ACC112 (cell line): ENCODE data around the gene MFSD6.

Experiments
- H2AFZ ChIP-seq: fragments of 200-600 bp; sonication (generic); one replicate; pipeline ENCODE4 v1.6.0; 2017; ENCODE audit warnings: antibody characterized with exemption, low read length; ENCODE audit not compliant: unreplicated experiment
- H3K27ac ChIP-seq: fragments of 200-600 bp; sonication (generic); 2 replicates; pipeline ENCODE4 v1.5.1; 2014; ENCODE audit warnings: low read depth, mild to moderate bottlenecking, antibody characterized with exemption, low read length, moderate library complexity
- H3K27me3 ChIP-seq: fragments of 200-600 bp; sonication (generic); 2 replicates; pipeline ENCODE4 v1.6.1; 2014; ENCODE audit warnings: mild to moderate bottlenecking, antibody characterized with exemption, low read length, moderate library complexity, mixed read lengths; ENCODE audit not compliant: insufficient read depth
- H3K36me3 ChIP-seq: fragments of 200-600 bp; sonication (generic); 2 replicates; pipeline ENCODE4 v1.6.1; 2016; ENCODE audit warnings: mild to moderate bottlenecking, antibody characterized with exemption, low read length, moderate library complexity, mixed read lengths; ENCODE audit not compliant: insufficient read depth
- H3K4me1 ChIP-seq: fragments of 200-600 bp; sonication (generic); one replicate; pipeline ENCODE4 v1.6.1; 2016; ENCODE audit warnings: low read length, mixed read lengths; ENCODE audit not compliant: insufficient read depth, unreplicated experiment, control insufficient read depth
- H3K4me3 ChIP-seq: fragments of 200-600 bp; sonication (generic); 2 replicates; pipeline ENCODE4 v1.5.1; 2014; ENCODE audit warnings: mild to moderate bottlenecking, low read depth, low read length
- H3K79me2 ChIP-seq: fragments of 200-600 bp; sonication (generic); one replicate; pipeline ENCODE4 v1.6.0; 2016; ENCODE audit warnings: low read length; ENCODE audit not compliant: control insufficient read depth, unreplicated experiment, insufficient read depth

Gene MFSD6

DNA sequence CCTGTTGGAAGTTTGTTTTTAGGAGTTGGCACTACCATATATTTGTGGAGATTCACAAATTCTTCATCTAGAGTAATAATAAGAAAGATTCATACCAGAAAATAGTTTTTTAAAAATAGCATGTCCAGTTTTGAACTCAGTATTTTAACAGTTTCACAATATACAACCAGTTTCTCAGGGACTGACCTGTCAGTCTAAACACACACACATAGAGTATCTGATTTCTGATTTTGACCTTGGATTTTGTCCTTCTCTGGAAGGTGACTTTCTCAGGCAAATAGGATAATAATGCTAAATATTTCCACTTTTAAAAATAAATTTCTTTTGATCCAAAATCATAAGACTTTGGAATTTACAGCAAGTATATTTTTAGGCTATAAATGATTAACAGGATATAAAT lies 32.0 kb downstream of the MFSD6 start:
- Histone ChIP-seq H3K4me3 (no peak overlapping the region), H3K36me3 (no peaks in the 10 kb centered on the region), H3K4me1 (no peaks in the 10 kb centered on the region), H3K79me2 (no peaks in the 10 kb centered on the region), H3K27ac (no peak overlapping the region), H3K27me3 (no peaks in the 10 kb centered on the region), H2AFZ (no peak overlapping the region)

DNA sequence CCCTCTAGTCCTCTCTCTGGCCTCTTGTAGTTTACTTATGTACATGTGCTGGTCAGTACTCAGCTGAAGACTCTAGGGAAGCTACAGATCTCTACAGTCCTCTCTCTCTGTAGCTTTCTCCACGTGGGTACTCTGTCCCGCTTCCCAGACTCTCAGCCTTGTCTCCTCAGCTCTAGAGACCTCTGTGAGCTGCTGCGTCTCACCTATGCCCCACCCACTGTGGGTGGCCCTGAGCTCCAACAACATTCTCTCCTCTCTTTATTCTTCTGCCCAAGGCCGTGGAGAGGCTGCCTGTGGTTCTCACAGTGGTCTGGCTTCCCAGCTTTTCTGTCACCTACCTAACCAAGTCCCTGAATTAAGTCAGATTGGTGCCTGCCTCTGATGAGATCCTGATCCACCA lies 33.4 kb downstream of the MFSD6 start:
- no peak overlapping the region for H3K4me3 ChIP-seq
- no peaks in the 10 kb centered on the region for H3K27me3 ChIP-seq
- H3K79me2 ChIP-seq, result no peaks in the 10 kb centered on the region
- H2AFZ ChIP-seq, result no peak overlapping the region
- no peak overlapping the region for H3K27ac ChIP-seq
- H3K36me3 ChIP-seq, result no peaks in the 10 kb centered on the region
- no peaks in the 10 kb centered on the region for H3K4me1 ChIP-seq

DNA sequence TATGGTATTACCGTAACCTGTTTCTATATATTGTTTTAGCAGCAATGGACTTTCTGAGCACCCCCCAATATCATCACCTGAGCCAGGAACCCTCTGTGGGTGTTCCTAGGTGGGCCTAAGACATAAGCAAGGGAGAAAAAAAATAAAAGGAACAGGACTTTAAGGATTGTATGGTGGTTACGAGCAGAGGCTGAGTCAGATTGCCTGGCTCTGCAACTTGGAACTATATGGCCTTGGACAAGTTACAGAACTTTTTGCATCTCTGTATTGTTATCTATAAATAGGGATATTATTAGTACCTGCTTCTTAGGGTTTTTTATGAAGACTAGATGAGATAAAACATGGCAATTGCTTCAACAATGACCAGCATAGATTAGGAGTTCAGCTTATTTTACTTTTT lies 34.9 kb downstream of the MFSD6 start:
- Histone ChIP-seq H3K36me3 (no peaks in the 10 kb centered on the region), H2AFZ (no peak overlapping the region), H3K4me1 (no peaks in the 10 kb centered on the region), H3K27ac (no peak overlapping the region), H3K79me2 (no peaks in the 10 kb centered on the region), H3K27me3 (no peaks in the 10 kb centered on the region), H3K4me3 (no peak overlapping the region)

DNA sequence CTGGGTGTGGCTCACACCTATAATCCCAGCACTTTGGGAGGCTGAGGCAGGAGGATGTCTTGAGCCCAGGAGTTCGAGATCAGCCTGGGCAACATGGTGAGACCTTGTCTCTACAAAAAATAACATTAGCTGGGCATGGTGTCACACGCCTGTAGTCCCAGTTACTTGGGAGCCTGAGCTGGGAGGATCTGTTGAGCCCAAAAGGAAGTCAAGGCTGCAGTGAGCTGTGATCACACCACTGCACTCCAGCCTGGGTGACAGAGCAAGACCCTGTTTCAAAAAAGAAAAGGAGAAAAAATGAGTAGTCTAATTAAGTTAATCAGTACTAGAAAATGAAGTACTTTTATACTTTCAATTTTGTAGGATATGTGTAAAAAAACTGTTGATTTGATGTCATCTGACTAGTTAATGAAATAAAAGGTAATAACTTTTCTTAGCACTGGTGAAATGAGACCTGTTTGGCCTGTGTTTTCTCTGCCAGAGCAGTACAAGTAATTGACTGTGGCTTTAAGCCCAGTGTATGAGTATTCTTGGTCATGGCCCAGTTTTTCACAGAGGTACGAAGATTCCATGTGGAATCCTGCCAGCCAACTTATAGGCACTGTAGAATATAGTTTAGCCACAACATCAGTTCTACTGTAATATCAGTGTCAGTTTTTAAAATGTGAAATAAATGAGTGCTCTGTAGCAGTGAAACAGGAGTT lies 35.8 kb downstream of the MFSD6 start:
- Histone ChIP-seq H3K4me3 (no peak overlapping the region), H3K4me1 (no peaks in the 10 kb centered on the region), H3K36me3 (no peaks in the 10 kb centered on the region), H3K27ac (no peak overlapping the region), H3K79me2 (no peaks in the 10 kb centered on the region), H2AFZ (no peak overlapping the region), H3K27me3 (no peaks in the 10 kb centered on the region)

DNA sequence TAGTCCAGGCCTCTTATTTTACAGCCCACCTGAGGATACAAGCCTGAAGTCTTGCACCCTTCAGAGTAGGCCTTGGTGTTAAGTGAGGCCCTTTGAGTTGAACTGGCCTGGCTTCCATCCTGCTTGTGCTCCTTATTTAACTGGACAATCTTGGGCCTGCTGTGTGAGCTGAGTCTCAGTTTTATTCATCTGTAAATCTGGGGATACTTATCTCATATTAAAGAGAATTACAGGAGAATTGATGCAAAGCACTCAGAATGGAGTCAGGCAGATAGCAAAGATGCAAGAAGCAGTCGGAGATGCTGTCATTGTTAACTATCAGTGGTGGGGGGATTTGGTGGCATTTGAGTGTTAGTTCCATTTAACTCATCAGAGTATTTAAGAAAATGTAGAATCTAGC lies 36.8 kb downstream of the MFSD6 start:
- Histone ChIP-seq H3K79me2 (no peaks in the 10 kb centered on the region), H3K27me3 (no peaks in the 10 kb centered on the region), H2AFZ (no peak overlapping the region), H3K4me1 (no peaks in the 10 kb centered on the region), H3K4me3 (no peak overlapping the region), H3K27ac (no peak overlapping the region), H3K36me3 (no peaks in the 10 kb centered on the region)

DNA sequence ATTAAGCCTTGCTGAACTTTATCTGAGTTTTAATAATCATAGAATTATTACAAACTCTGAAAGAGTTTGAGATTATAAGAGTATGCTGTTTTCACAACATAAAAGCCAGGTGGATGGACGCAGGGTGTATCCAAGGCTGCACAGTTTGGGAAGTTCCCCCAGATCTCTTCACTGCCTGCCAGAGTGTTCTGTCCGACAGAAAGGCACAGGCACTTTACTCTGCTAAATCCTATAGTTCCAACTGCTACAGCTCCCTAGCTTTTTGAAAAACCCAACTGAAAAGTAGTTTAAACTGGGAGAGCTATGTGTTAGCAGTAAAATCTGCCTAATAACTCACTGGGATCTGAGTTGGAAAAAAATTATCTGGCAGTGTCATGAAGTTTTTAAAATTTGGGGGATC lies 38.0 kb downstream of the MFSD6 start:
- Histone ChIP-seq H3K79me2 (no peaks in the 10 kb centered on the region), H3K27me3 (no peaks in the 10 kb centered on the region), H3K4me3 (no peak overlapping the region), H3K36me3 (no peaks in the 10 kb centered on the region), H3K4me1 (peaks cover 2% of the 10 kb centered on the region), H3K27ac (no peak overlapping the region), H2AFZ (no peak overlapping the region)

DNA sequence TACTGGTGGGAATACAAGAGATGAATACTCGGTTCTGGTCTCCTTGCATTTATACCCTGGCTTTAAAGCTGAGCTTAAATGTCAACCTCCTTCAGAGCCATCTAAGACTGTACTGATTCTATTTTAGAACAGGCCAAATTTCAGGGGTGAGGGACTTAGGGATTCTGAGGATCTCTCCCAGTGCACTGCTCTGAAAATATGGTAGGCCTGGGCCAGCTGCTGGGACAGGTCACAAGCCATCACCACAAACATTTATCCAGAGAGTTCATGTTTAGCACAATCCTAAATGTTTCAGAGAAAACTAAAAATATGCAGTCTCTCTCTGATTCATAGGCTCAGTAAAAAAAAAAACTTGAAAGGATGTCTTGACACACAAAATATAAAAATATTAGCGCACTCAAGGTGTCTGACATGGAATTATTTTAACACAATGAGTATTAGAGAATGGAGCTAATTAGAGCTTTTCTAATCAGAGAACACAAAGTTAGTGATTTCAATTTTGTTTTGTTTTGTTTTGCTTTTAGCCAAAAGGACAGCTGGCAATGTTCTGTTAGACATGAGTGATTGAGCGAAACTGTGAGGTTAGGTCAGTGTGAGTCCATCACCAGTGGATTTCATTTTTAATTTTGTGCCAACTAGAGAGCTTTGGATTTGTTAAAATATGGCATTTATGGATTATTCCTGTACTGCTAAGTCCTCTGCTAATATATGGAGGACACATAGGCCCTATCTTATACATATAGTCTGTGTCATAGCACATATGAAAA lies 38.8 kb downstream of the MFSD6 start:
- no peak overlapping the region for H3K27ac ChIP-seq
- H2AFZ ChIP-seq, result no peak overlapping the region
- no peaks in the 10 kb centered on the region for H3K36me3 ChIP-seq
- no peaks in the 10 kb centered on the region for H3K27me3 ChIP-seq
- H3K4me1 ChIP-seq, result peaks cover 10% of the 10 kb centered on the region
- H3K4me3 ChIP-seq, result no peak overlapping the region
- no peaks in the 10 kb centered on the region for H3K79me2 ChIP-seq

DNA sequence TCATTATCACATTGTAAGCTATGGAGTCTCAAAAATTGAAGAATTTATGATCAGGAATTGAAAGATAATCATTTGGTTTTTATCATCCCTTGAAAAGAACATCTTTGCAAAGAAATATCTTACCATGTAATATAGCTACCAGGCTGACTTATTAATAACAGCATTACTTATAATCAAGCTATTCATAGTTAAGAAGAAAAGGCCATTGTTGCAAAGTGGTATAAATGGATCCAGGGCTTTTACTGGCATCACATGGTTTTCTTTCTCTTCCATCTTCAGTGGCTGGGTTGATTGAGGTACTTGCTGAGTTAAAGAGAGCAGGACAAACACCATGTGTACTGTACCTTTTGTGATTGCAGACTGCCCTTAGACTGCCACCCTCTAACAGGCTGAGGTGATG lies 39.6 kb downstream of the MFSD6 start:
- Histone ChIP-seq H2AFZ (no peak overlapping the region), H3K27me3 (no peaks in the 10 kb centered on the region), H3K27ac (no peak overlapping the region), H3K79me2 (no peaks in the 10 kb centered on the region), H3K4me3 (no peak overlapping the region), H3K4me1 (peaks cover 16% of the 10 kb centered on the region), H3K36me3 (no peaks in the 10 kb centered on the region)

DNA sequence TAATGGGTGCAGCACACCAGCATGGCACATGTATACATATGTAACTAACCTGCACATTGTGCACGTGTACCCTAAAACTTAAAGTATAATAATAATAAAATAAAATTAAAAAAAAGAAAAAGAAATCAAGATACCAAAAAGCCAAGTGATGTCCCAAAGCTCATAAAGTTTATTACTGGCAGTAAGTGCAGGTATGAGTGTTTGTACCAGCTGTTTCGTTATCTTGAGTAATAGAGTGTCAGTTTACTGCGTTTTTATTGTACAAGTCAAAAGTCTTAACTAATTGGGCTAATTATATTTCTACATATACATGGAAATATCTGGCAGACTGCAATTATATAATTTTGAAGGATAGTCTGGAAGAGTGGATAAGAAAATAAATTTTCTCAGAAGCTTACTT lies 41.8 kb downstream of the MFSD6 start:
- Histone ChIP-seq H3K4me3 (no peak overlapping the region), H2AFZ (no peak overlapping the region), H3K27me3 (no peaks in the 10 kb centered on the region), H3K79me2 (no peaks in the 10 kb centered on the region), H3K36me3 (no peaks in the 10 kb centered on the region), H3K4me1 (peaks cover 16% of the 10 kb centered on the region), H3K27ac (no peak overlapping the region)

DNA sequence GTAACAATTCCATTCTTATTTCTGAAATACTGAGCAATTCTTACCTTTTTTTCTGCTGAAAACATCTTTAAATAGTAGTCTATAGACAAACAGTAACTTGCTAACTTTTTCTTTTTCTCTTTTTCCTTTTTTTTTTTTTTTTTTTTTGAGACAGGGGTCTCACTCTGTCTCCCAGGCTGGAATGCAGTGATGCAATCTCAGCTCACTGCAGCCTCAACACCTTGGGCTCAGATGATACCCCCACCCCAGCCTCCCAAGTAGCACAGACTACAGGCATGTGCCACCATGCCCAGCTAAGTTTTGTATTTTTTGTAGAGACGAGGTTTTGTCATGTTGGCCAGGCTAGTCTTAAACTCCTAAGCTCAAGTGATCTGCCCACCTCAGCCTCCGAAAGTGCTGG lies 42.2 kb downstream of the MFSD6 start:
- no peaks in the 10 kb centered on the region for H3K79me2 ChIP-seq
- H3K4me3 ChIP-seq, result no peak overlapping the region
- no peaks in the 10 kb centered on the region for H3K36me3 ChIP-seq
- H3K27ac ChIP-seq, result no peak overlapping the region
- no peaks in the 10 kb centered on the region for H3K27me3 ChIP-seq
- H3K4me1 ChIP-seq, result peaks cover 16% of the 10 kb centered on the region
- no peak overlapping the region for H2AFZ ChIP-seq

DNA sequence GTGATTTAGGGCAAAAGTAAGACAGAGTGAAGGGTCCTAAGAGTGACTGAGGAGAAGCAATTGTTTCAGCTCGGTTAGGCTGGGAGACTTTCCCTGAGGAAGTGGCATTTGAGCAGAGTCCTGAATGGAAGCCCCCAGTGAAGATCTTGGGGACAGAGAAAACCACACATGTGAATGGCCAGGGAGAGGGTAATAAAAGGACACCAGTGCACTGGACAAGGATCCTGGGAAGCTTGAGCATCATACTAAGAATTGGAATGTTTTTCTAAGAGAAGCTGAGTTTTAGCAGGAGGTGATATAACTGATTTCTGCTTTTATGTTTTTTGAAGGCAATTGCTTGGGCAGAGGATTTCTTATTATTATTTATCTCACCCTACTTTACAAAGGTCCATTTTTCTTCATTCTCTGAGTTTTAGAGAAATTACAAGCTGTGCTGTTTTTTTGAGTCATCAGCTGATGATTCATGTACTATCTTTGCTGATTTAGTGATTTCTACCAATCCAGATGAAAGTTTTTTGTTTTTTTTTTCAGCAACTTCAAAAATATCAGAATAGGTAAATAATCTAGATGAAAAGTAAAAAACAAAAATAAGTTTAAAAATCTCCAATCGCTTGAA lies 43.5 kb downstream of the MFSD6 start:
- H3K27ac ChIP-seq, result peak overlapping the region; percentile 35; the same call in 1 of the 2 replicates
- no peaks in the 10 kb centered on the region for H3K79me2 ChIP-seq
- H3K4me1 ChIP-seq, result peaks cover 16% of the 10 kb centered on the region
- H3K4me3 ChIP-seq, result peak overlapping the region; percentile 5; the same call in 1 of the 2 replicates
- H2AFZ ChIP-seq, result peak overlapping the region; percentile 42
- H3K36me3 ChIP-seq, result no peaks in the 10 kb centered on the region
- H3K27me3 ChIP-seq, result no peaks in the 10 kb centered on the region
